NCI-H2081 treated with DMSO at 0.1 percent for 48 hours (cell line): ENCODE results near the gene GLRX2.
A peak's percentile ranks its signal among the peaks of the same experiment; 100 is the strongest.

Source experiments
- DNase-seq: peaks from one replicate; lab custom pipeline; 2025; lab: John Stamatoyannopoulos, UW

GLRX2 gene

GRCh38 chr1:193111641-193112090 is 6.5 kb upstream of the GLRX2 start:
- DNase-seq, result no peak

- no peak for DNase-seq
These were observed 5.7 kb upstream of the GLRX2 start for GRCh38 chr1:193110864-193111263.

GRCh38 chr1:193110246-193110645 is 5.0 kb upstream of the GLRX2 start:
- DNase-seq, result no peak

GRCh38 chr1:193109619-193110018 is 4.4 kb upstream of the GLRX2 start:
- DNase-seq, result no peak

- no peak for DNase-seq
These were observed 3.3 kb upstream of the GLRX2 start for GRCh38 chr1:193108471-193108870.

- DNase-seq, result no peak
These were observed 585 bp upstream of the GLRX2 start for GRCh38 chr1:193105821-193106177.

GRCh38 chr1:193104502-193104906 is 710 bp downstream of the GLRX2 start:
- no peak for DNase-seq

- DNase-seq, result no peak
These were observed 1.3 kb downstream of the GLRX2 start for GRCh38 chr1:193103759-193104501.

- DNase-seq, result no peak
These were observed 2.6 kb downstream of the GLRX2 start for GRCh38 chr1:193102662-193103061.

GRCh38 chr1:193094112-193094511 is 11.1 kb downstream of the GLRX2 start:
- DNase-seq, result no peak

GRCh38 chr1:193090865-193091264 is 14.3 kb downstream of the GLRX2 start:
- no peak for DNase-seq

- DNase-seq, result no peak
These were observed 17.3 kb downstream of the GLRX2 start for GRCh38 chr1:193087893-193088292.

- no peak for DNase-seq
These were observed 18.9 kb downstream of the GLRX2 start for GRCh38 chr1:193086342-193086741.

GRCh38 chr1:193085263-193085662 is 20.0 kb downstream of the GLRX2 start:
- peak; percentile 30 for DNase-seq

GRCh38 chr1:193083365-193084088 is 21.7 kb downstream of the GLRX2 start:
- DNase-seq, result no peak

- no peak for DNase-seq
These were observed 26.0 kb downstream of the GLRX2 start for GRCh38 chr1:193079187-193079586.

- no peak for DNase-seq
These were observed 27.2 kb downstream of the GLRX2 start for GRCh38 chr1:193077991-193078390.

GRCh38 chr1:193070942-193071341 is 34.3 kb downstream of the GLRX2 start:
- DNase-seq, result no peak

- no peak for DNase-seq
These were observed 34.8 kb downstream of the GLRX2 start for GRCh38 chr1:193070386-193070753.

- DNase-seq, result no peak
These were observed 35.3 kb downstream of the GLRX2 start for GRCh38 chr1:193069748-193070385.

GRCh38 chr1:193068013-193068412 is 37.2 kb downstream of the GLRX2 start:
- DNase-seq, result no peak

GRCh38 chr1:193066606-193067005 is 38.6 kb downstream of the GLRX2 start:
- DNase-seq, result no peak

GRCh38 chr1:193065954-193066353 is 39.3 kb downstream of the GLRX2 start:
- DNase-seq, result no peak
